SK-N-MC (cell line): ENCODE measurements around the gene PIK3R1.
A peak's percentile ranks its signal among the peaks of the same experiment; 100 is the strongest.

Source experiments
- DNase-seq: peaks from one replicate; pipeline ENCODE4 v3.0.0-alpha.2; 2011; ENCODE audit warnings: low read depth, low spot score
- H3K27ac ChIP-seq: fragments of 200-600 bp; sonication (generic); 2 replicates; pipeline ENCODE4 v1.5.1; 2016; ENCODE audit warnings: mixed run types
- H3K36me3 ChIP-seq: fragments of 200-600 bp; sonication (generic); 2 replicates; pipeline ENCODE4 v1.6.1; 2017; ENCODE audit warnings: antibody characterized with exemption, low read length, mixed read lengths; ENCODE audit not compliant: insufficient read depth
- H3K4me3 ChIP-seq: fragments of 200-600 bp; sonication (generic); 2 replicates; pipeline ENCODE4 v1.5.1; 2016
- H3K9ac ChIP-seq: fragments of 200-600 bp; sonication (generic); 2 replicates; pipeline ENCODE4 v1.8.0; 2017; ENCODE audit warnings: mixed run types, mixed read lengths; ENCODE audit not compliant: insufficient read length
- H3K9me3 ChIP-seq: fragments of 200-600 bp; sonication (generic); 2 replicates; pipeline ENCODE4 v1.6.1; 2017; ENCODE audit warnings: low read depth, mild to moderate bottlenecking, antibody characterized with exemption, low read length, moderate library complexity, mixed read lengths
- EZH2 ChIP-seq: fragments of 200-600 bp; sonication (generic); IDR thresholded peaks from one replicate; pipeline ENCODE4 v1.6.1; 2017; ENCODE audit warnings: antibody characterized with exemption
- FOXP2 ChIP-seq: optimal IDR thresholded peaks from 2 replicates; pipeline ENCODE3; 2011; ENCODE audit warnings: mild to moderate bottlenecking, moderate library complexity; ENCODE audit not compliant: insufficient read depth; ENCODE audit errors: extremely low read length, control extremely low read depth
- POLR2AphosphoS5 ChIP-seq: IDR thresholded peaks from 2 replicates; pipeline ENCODE4 v1.6.1; 2012; ENCODE audit warnings: mild to moderate bottlenecking, low read depth, low read length, borderline replicate concordance

The PIK3R1 gene

DNA sequence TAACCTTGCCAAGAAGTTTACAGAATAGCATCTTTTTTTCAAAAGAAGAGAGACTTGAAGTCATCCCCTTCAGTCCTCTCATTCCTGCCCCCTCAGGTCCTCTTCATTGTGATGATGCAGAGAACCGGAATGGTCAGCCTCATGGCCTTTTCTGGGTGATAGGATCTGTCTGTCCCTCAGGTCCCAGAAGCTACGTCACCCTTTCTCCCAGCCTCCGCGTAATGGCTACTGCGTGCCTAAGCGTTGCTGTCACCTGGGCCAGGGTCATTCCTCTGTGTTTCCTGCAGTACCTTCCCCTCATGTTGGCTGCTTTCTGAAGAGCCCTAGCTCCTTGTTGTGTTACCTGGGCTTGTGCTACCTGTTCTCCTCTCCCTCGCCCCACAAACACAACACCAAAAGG lies 4.7 kb downstream of the PIK3R1 start:
- TF ChIP-seq FOXP2 (no peak), POLR2AphosphoS5 (no peak), EZH2 (no peak)
- Histone ChIP-seq H3K9ac (no peak overlapping the region), H3K4me3 (no peak overlapping the region)

DNA sequence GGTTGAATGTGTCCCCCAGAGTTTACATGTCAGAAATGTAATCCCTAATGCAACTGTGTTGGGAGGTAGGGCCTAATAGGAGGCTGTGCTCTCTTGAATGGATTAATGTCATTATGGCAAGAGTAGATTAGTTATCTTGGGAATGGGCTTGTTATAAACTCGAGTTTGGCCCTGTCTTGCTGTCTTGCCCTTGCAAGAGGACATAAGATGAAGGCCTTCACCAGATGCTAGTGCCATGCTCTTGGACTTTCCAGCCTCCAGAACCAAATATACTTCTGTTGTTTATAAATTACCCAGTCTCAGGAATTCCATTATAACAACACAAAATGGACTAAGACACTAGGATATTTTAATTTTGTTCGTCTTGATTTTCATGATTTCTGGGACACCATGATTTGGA lies 5.4 kb downstream of the PIK3R1 start:
- no peak overlapping the region for H3K27ac ChIP-seq
- DNase-seq: no peak
- TF ChIP-seq FOXP2 (no peak), EZH2 (no peak), POLR2AphosphoS5 (no peak)
- no peak overlapping the region for H3K4me3 ChIP-seq
- H3K9ac ChIP-seq: no peak overlapping the region
- H3K9me3 ChIP-seq: no peaks in the 10 kb centered on the region
- H3K36me3 ChIP-seq: peaks cover 28% of the 10 kb centered on the region

More for the DNA sequence above, 4.7 kb downstream of the PIK3R1 start:
- H3K36me3 ChIP-seq: peaks cover 22% of the 10 kb centered on the region
- no peak overlapping the region for H3K27ac ChIP-seq
- no peaks in the 10 kb centered on the region for H3K9me3 ChIP-seq
- no peak for DNase-seq

- no peak overlapping the region for H3K4me3 ChIP-seq
- no peak for DNase-seq
- H3K9me3 ChIP-seq: no peaks in the 10 kb centered on the region
- H3K36me3 ChIP-seq: peaks cover 34% of the 10 kb centered on the region
- no peak overlapping the region for H3K27ac ChIP-seq
- no peak overlapping the region for H3K9ac ChIP-seq
- no peak for TF ChIP-seq EZH2
- TF ChIP-seq POLR2AphosphoS5: no peak
- TF ChIP-seq FOXP2: no peak
These were observed 5.9 kb downstream of the PIK3R1 start for GRCh38 chr5:68221488-68221887.

- DNase-seq: no peak
- H3K9ac ChIP-seq: no peak overlapping the region
These were observed 6.8 kb downstream of the PIK3R1 start for GRCh38 chr5:68222310-68222709.

GRCh38 chr5:68222824-68223354 lies 7.3 kb downstream of the PIK3R1 start:
- TF ChIP-seq EZH2 (no peak), POLR2AphosphoS5 (no peak), FOXP2 (no peak)
- no peak overlapping the region for H3K4me3 ChIP-seq
- DNase-seq: no peak
- H3K9ac ChIP-seq: no peak overlapping the region
- H3K36me3 ChIP-seq: peaks cover 48% of the 10 kb centered on the region
- H3K9me3 ChIP-seq: no peaks in the 10 kb centered on the region
- H3K27ac ChIP-seq: no peak overlapping the region

More at GRCh38 chr5:68222310-68222709, 6.8 kb downstream of the PIK3R1 start:
- peaks cover 42% of the 10 kb centered on the region for H3K36me3 ChIP-seq
- H3K4me3 ChIP-seq: no peak overlapping the region
- no peak overlapping the region for H3K27ac ChIP-seq
- TF ChIP-seq EZH2 (no peak), POLR2AphosphoS5 (no peak)
- H3K9me3 ChIP-seq: no peaks in the 10 kb centered on the region

- H3K27ac ChIP-seq: peak overlapping the region; percentile 62
- no peak overlapping the region for H3K9ac ChIP-seq
- peaks cover 56% of the 10 kb centered on the region for H3K36me3 ChIP-seq
- DNase-seq: no peak
- peak overlapping the region; percentile 13; the same call in 1 of the 2 replicates for H3K4me3 ChIP-seq
- no peaks in the 10 kb centered on the region for H3K9me3 ChIP-seq
- TF ChIP-seq EZH2 (no peak), POLR2AphosphoS5 (no peak), FOXP2 (no peak)
These were observed 8.3 kb downstream of the PIK3R1 start for GRCh38 chr5:68223904-68224303.

- Histone ChIP-seq H3K27ac (0 out of 2 replicates have a peak overlapping the region, but pooled peaks have one; percentile 12), H3K9ac (no peak overlapping the region), H3K36me3 (peaks cover 56% of the 10 kb centered on the region), H3K9me3 (no peaks in the 10 kb centered on the region), H3K4me3 (peak overlapping the region; percentile 14; the same call in 1 of the 2 replicates)
- TF ChIP-seq POLR2AphosphoS5: no peak
- no peak for TF ChIP-seq FOXP2
- no peak for TF ChIP-seq EZH2
- DNase-seq: no peak
These were observed 9.1 kb downstream of the PIK3R1 start for GRCh38 chr5:68224509-68225187.

DNA sequence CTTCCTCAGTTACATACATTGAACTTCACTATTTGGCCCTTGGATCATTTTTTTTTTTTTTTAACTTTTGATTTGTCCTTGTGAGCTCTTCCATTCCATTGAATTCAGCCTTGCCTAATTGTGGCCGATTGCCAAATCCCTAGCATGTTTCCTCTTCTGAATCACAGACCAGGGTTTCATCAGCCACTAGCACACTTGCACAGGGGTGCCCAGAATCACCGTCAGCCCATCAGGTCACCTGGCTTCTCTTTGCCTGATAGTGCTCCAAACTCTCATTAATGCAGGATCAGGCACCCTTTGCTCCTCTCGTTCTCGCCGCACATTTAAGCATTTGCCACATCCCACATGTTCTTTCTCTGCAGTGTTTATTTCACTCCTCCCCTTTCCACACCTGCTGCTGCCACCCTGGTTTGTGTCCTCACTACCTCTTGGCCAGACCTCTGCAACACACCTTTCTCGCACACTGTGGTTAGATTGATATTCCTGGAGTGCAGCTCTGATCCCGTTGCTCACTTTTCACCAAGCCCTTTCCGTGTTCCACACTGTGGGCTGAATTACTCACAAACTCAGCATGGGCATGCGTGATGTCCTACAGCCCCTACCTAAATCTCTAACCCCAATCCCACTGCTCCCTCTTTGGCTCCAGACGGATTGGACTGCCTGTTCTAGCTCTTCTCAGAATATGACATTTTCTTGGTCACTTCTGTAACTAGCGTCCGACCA lies 9.8 kb downstream of the PIK3R1 start:
- Histone ChIP-seq H3K27ac (no peak overlapping the region), H3K4me3 (peak overlapping the region; percentile 14; the same call in 1 of the 2 replicates), H3K36me3 (peaks cover 55% of the 10 kb centered on the region), H3K9ac (no peak overlapping the region), H3K9me3 (no peaks in the 10 kb centered on the region)
- DNase-seq: no peak
- TF ChIP-seq EZH2 (no peak), POLR2AphosphoS5 (no peak), FOXP2 (no peak)
